Activated naive CD8-positive, alpha-beta T cell treated with anti-CD3 and anti-CD28 coated beads, Interleukin-2, amount 10 ng/mL, durations not matched to agents 7 days and 5 days (primary cell): ENCODE results near the gene GGT1. TPM values are rescaled to one million over a fixed set of nuclear protein-coding genes. Genes with fewer than 3 reads are reported as not detected.
"Not testable (repeated sequence)": the region's sequence is repeated elsewhere in the genome, so short reads cannot be mapped to it uniquely, and the experiment has no call there.

Source experiments
- ATAC-seq: fragments of 150-1000 bp; cut with Tn5 transposase; one replicate; pipeline ENCODE4 v1.10.0; 2021; ENCODE audit warnings: low read depth, moderate library complexity
- POLR2A ChIA-PET: fragments of 350-600 bp; sonication (Branson Sonifier 250); formaldehyde crosslinking; loops from one replicate; lab custom pipeline; 2021; ENCODE audit warnings: antibody characterized with exemption; lab: Charles Lee
- DNase-seq: peaks from one replicate; pipeline ENCODE4 v3.0.0; 2021
- H3K27ac Mint-ChIP-seq: one replicate; pipeline ENCODE4 v1.8.0; 2022; ENCODE audit warnings: mild to moderate bottlenecking, mixed read lengths
- H3K27me3 Mint-ChIP-seq: one replicate; pipeline ENCODE4 v1.8.0; 2022; ENCODE audit warnings: mild to moderate bottlenecking, moderate library complexity, mixed read lengths
- H3K36me3 Mint-ChIP-seq: one replicate; pipeline ENCODE4 v1.8.0; 2021; ENCODE audit warnings: mild to moderate bottlenecking, mixed read lengths
- H3K4me1 Mint-ChIP-seq: one replicate; pipeline ENCODE4 v1.8.0; 2021; ENCODE audit warnings: mixed read lengths
- H3K4me3 Mint-ChIP-seq: one replicate; pipeline ENCODE4 v1.8.0; 2022; ENCODE audit warnings: mild to moderate bottlenecking, moderate library complexity, mixed read lengths
- H3K9me3 Mint-ChIP-seq: one replicate; pipeline ENCODE4 v1.8.0; 2021; ENCODE audit warnings: mixed read lengths
- total RNA-seq, 2 experiments: library from RNA; stranded (reverse); gene quantifications; one replicate each; pipeline ENCODE4 v1.2.3, GENCODE V29; 2021

The GGT1 gene
- total RNA-seq, 2 experiments from 2014 or later, result 25.4 to 25.7 TPM

DNA sequence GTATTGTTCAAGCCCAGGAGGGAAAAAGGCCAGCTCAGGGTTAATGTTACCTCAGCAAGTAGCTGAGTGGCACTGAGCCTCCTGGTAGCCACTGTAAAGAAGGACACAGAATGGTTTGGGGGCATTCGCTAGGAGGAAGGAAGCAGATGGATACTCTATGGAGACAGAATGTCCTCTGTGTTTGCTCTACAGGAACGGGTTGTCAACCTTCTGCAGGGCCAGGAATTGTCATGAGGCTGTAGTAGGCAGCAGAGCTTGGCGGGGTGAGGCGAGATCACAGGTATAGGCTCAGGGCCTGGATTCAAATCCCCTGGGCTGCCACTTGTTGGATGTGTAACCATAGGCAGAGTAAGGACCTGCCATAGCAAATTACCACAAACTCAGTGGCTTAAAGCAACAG, 7.1 kb upstream of the GGT1 start:
- DNase-seq (peak; percentile 15), ATAC-seq (no peak)
- Mint-ChIP-seq H3K4me3 (no peak overlapping the region), H3K27me3 (peaks cover 6% of the 10 kb centered on the region), H3K36me3 (no peaks in the 10 kb centered on the region), H3K4me1 (peaks cover 10% of the 10 kb centered on the region), H3K9me3 (no peaks in the 10 kb centered on the region), H3K27ac (no peak overlapping the region)
- POLR2A ChIA-PET, result no interaction called here

DNA sequence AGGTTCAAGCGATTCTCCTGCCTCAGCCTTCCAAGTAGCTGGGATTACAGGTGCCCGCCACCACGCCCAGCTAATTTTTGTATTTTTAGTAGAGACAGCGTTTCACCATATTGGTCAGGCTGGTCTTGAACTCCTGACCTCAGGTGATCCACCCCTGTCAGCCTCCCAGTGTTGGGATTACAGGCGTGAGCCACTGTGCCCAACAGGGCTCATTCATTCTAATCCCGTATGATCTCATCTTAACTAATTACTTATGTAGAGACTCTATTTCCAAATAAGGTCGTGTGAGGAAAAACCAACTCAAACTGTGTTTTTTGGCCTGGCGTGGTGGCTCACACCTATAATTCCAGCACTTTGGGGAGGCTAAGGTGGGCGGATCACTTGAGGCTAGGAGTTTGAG, 5.9 kb upstream of the GGT1 start:
- ATAC-seq, result not testable (repeated sequence)
- H3K4me1 Mint-ChIP-seq, result peaks cover 14% of the 10 kb centered on the region

DNA sequence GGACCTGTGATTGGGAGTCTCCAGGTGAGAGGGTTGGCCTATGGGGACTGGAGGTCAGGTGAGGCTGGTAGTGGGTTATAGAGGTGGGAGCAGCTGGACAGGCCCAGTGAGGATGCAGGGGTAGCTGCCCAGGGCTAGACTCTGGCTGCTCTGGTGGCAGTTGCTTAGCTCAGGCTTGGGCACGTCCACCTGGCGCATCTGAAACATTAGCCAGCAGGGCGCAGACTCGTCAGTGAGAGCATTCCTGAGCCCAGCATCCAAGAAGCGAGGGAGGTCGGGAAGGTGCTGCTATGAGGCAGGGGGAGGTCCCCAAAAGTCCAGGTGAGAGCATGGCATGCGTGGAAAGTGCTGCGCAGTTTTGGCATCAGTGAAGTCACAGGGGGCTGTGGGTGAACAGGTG, 3.5 kb upstream of the GGT1 start:
- Mint-ChIP-seq H3K9me3 (no peaks in the 10 kb centered on the region), H3K27ac (no peak overlapping the region), H3K4me3 (no peak overlapping the region), H3K27me3 (no peaks in the 10 kb centered on the region), H3K36me3 (no peaks in the 10 kb centered on the region), H3K4me1 (peaks cover 21% of the 10 kb centered on the region)
- POLR2A ChIA-PET, result no interaction called here
- DNase-seq (peak; percentile 22), ATAC-seq (no peak)

More for the DNA sequence above, 5.9 kb upstream of the GGT1 start:
- DNase-seq, H3K9me3 Mint-ChIP-seq, H3K27me3 Mint-ChIP-seq, H3K4me3 Mint-ChIP-seq, H3K27ac Mint-ChIP-seq, H3K36me3 Mint-ChIP-seq: not testable (repeated sequence)
- POLR2A ChIA-PET, result interaction anchor here (0.7 kb wide), 1 partner anchor 436 kb away, joined by 3 read pairs; no protein-coding TSS in a partner anchor

DNA sequence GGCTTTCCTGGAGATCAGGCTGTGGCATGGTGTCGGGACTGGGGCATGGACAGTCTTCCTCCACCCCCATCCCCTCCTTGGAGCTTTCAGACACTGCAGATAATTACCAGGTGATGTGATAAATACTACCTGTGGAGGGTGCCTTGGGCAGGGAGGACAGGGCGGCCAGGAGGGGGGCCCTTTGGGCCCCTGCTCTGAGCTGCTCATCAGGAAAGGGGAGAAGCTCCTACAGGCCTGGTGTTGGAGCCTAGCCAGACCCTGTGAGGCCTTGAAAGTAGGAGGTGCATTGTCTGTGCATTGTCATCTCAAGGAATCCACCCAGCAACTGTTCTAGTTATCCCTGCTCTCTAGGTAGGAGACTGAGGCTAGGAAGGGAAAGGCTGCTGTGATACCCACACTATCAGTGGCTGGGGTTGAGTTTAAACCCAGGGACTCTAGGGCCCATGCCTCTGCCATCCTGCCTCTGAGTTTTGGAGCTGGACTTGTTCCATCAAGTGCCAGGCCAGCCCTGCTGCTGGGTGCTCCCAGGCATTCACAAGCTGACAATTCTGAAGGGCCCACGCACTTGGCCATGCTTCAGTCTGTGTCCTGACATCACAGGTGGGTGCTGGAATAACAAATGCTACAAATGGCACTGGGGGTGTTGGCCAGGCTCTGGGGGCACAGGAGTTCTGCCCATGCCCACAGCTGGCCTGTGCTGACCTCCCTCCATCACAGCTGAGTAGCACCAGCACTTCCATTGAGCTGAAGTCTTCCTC, 2.9 kb upstream of the GGT1 start:
- DNase-seq, ATAC-seq, H3K27ac Mint-ChIP-seq, H3K36me3 Mint-ChIP-seq, H3K4me3 Mint-ChIP-seq, H3K27me3 Mint-ChIP-seq, POLR2A ChIA-PET, H3K9me3 Mint-ChIP-seq: not testable (repeated sequence)
- peaks cover 23% of the 10 kb centered on the region for H3K4me1 Mint-ChIP-seq

DNA sequence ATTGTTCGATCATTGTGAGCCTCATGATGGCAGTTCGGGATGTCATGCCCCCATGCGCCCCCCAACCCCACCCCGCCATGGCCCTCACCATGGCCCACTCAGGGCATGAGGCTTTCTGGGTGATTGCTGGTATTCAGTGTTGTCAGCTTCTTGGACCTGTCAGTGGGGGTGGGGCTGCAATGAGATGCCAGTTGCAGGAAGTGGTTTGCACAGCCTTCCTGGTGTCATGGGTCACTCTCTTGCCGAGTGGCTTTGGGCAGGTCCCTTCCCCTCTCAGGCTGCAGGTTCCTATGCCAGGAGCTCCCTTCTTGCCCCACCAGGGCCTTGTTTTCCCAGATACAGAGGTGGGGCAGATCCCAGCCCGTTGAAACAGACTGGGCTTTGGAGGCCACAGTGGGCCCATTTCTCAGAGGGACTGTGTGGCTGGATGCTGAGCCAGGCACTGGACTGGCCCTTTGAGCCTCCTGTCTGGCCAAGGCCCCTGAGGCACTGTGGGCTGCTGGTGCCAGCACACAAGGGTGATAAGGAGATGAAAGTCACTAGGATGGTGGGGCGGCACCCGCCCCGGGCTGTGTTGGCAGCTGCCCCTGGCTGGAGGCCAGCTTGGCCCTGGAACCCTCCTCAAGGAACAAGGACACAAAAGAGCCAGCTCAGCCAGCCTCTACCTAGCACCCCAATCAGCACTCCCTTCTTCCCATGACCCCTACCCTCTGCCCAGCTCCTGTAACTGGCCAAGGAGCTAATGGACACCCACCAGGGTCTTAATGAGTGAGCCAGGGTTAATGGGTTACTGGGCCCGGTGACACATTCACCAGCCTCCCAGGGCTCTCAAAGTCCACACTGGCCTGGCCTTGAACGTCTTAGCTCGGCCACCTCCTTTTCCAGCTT, 1.5 kb upstream of the GGT1 start:
- no peaks in the 10 kb centered on the region for H3K27me3 Mint-ChIP-seq
- no peaks in the 10 kb centered on the region for H3K36me3 Mint-ChIP-seq
- peak overlapping the region; percentile 30 for H3K4me3 Mint-ChIP-seq
- POLR2A ChIA-PET, result no interaction called here
- no peaks in the 10 kb centered on the region for H3K9me3 Mint-ChIP-seq
- DNase-seq, result no peak
- ATAC-seq, result no peak
- peaks cover 26% of the 10 kb centered on the region for H3K4me1 Mint-ChIP-seq
- peak overlapping the region; percentile 81 for H3K27ac Mint-ChIP-seq

DNA sequence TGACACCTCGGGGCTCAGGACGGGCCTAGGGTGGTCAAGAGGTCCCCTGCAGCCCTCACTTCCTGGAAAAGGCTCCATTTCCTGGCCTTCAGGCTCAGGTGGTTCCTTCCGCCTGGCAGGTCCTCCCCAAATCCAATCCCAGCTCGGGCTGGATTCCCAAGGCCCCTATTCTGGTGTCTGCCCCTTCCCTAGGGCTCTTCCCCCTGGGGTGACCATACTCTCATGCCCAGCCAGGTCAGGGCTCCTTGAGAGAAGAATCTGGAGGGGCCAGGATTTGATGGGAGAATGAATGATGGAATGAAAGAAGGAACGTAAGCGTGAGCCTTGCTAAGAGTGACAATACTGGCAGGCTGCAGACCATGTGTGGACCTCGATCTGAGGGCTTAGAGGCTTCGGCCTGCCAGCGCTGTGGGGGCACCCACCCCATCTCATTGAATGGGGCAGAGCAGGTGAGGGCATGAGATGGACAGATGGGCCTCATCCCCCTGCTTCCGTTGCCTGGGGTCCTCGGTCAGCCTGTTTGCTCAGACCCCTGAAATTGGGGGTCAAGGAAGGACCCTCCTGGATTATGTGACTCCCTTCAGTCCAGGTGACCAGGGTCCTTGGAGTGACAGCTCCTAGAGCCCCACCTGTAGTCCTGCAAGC, 766 bp upstream of the GGT1 start:
- Mint-ChIP-seq H3K4me3 (peak overlapping the region; percentile 28), H3K4me1 (peaks cover 25% of the 10 kb centered on the region)
- H3K27me3 Mint-ChIP-seq, H3K27ac Mint-ChIP-seq, POLR2A ChIA-PET, H3K9me3 Mint-ChIP-seq, H3K36me3 Mint-ChIP-seq, DNase-seq, ATAC-seq: not testable (repeated sequence)

DNA sequence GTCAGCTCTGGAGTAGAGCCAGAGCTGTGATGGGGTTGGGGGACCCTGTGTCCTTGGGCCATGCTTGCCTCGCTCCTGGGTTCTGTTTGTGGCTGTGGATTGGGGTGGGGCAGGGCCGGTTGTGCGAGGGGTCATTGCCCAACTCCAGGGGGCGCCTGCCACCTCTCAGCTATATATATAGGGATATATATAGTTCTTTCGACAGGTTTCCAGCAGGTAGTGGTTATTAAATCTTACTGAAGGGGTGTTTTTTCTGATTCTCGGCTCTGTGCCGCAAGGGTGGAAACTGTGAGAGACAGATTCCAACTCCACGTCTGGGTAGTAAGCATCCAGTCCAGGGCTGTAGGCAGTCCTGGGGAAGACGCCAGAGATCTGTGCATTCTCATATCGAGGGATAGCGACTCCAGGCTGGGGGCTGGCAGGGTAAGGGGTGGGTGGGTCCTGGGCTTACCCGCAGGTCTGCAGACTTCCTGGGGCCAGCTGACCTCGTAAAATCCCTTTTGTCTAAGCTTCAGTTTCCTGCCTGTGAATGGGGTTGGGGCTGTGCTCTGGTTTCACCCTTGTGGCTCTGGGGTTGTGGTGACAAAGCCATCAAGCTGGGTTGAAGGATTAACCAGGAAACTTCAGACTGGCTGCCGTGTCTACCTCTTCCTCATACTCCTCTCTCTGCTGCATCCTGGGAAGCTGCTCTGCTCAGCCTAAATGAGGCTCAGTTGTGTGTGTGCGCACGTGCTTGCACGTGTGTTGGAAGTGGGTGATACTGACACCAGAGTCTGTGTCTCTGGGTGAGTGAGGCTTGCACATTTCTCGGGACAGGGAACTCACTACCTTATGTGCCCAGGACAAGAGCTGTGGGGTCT, 1.0 kb downstream of the GGT1 start:
- POLR2A ChIA-PET, result interaction anchor here (1.0 kb wide), 1 partner anchor 462 kb away, joined by 3 read pairs; no protein-coding TSS in a partner anchor
- Mint-ChIP-seq H3K4me3 (peak overlapping the region; percentile 67), H3K4me1 (peaks cover 26% of the 10 kb centered on the region), H3K27ac (peak overlapping the region; percentile 89)
- DNase-seq, result peak; percentile 60
- ATAC-seq, result peak; percentile 57
- not testable (repeated sequence) for H3K27me3 Mint-ChIP-seq, H3K36me3 Mint-ChIP-seq, H3K9me3 Mint-ChIP-seq

DNA sequence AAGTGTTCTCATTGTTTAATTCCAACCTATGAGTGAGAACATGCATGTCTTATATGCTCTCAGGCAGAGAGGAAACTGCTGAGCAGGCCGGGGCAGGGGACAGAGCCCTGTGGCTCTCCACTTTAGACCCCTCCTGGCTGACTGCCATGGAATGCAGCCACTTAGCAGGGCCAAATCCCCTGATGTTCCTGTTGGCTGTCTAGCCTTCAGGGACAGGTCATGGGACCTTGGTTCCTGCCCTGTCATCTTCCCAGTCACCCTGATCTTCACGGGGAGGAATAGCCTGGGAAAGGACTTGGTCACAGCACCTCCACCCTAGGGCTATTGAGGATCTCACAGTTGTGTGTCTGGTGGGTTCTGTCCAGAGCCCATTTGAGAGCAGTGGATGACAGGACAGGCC, 3.3 kb downstream of the GGT1 start:
- H3K36me3 Mint-ChIP-seq, H3K4me3 Mint-ChIP-seq, DNase-seq, H3K9me3 Mint-ChIP-seq, POLR2A ChIA-PET, H3K27me3 Mint-ChIP-seq, ATAC-seq: not testable (repeated sequence)
- Mint-ChIP-seq H3K4me1 (peaks cover 27% of the 10 kb centered on the region), H3K27ac (peak overlapping the region; percentile 38)

DNA sequence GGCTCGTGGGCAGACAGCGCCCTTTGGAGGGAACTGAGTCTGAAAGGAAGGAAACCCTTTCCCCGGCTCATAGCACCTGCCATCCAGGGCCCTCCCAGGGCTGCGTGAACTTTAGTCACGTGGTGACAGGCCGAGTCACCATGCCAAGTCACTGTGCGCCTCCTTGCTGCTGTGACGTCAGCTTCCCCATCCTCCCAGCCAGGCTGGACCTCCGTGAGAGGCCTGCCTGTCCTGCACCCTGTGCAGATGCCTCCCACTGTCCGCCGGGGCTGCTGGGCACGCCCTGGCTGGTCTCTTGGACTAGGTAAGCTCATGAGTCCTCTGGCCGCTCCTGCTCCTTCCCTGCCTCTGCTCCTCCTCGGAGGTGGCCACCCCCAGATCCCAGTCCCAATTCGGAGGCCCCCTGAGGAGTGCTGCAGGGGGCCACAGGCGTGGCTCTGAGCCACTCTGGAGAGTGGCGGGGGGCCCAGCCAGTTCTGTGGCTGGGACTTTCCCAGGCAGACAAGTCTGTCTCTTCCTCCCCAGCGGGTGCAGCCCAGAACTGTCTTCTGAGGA, 4.5 kb downstream of the GGT1 start:
- H3K27me3 Mint-ChIP-seq, H3K9me3 Mint-ChIP-seq, POLR2A ChIA-PET, H3K36me3 Mint-ChIP-seq: not testable (repeated sequence)
- Mint-ChIP-seq H3K27ac (peak overlapping the region; percentile 97), H3K4me1 (peaks cover 25% of the 10 kb centered on the region), H3K4me3 (peak overlapping the region; percentile 94)
- DNase-seq, result peak; percentile 57
- ATAC-seq, result peak; percentile 51

DNA sequence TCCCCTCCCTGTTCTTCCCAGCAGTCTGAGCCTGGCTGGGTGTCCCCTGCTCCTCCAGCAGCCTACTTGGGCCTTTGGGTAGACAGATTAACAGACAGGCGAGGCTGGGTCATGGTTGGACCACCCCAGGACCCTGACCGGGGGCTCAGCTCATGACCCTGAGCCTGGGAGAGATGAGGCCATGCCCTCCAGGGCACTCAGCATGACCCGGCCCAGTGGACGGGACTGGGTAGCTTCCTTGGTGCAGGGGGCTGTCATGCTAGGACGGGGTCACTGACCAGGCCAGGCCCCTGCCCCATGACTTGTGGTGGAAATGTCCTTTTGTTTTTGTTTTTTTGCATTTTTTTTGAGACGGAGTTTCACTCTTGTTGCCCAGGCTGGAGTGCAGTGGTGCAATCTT, 5.3 kb downstream of the GGT1 start:
- H3K9me3 Mint-ChIP-seq, ATAC-seq, POLR2A ChIA-PET, H3K27me3 Mint-ChIP-seq, DNase-seq, H3K36me3 Mint-ChIP-seq: not testable (repeated sequence)
- Mint-ChIP-seq H3K4me3 (peak overlapping the region; percentile 94), H3K27ac (peak overlapping the region; percentile 97), H3K4me1 (peaks cover 21% of the 10 kb centered on the region)

DNA sequence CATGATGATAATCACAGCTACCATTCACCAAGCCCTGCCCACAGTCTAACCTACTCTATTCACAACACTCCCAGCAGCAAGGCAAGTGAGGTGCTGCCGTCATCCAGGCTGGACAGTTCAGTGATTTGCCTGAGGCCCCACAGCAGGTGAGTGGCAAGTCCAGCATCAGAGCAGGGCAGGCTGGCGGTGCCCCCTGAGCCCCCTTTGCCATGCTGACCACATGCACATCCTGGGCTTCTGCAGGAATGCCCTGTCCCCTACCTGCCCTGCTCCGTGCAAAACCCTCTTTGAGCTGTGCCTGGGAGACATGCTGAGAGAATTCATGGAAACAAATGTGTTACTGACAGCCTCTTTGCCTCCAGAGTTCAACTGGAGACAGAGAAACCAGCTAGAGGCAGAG, 6.9 kb downstream of the GGT1 start:
- H3K9me3 Mint-ChIP-seq, ATAC-seq, H3K27me3 Mint-ChIP-seq, POLR2A ChIA-PET, DNase-seq, H3K36me3 Mint-ChIP-seq, H3K4me3 Mint-ChIP-seq, H3K27ac Mint-ChIP-seq: not testable (repeated sequence)
- peaks cover 11% of the 10 kb centered on the region for H3K4me1 Mint-ChIP-seq

DNA sequence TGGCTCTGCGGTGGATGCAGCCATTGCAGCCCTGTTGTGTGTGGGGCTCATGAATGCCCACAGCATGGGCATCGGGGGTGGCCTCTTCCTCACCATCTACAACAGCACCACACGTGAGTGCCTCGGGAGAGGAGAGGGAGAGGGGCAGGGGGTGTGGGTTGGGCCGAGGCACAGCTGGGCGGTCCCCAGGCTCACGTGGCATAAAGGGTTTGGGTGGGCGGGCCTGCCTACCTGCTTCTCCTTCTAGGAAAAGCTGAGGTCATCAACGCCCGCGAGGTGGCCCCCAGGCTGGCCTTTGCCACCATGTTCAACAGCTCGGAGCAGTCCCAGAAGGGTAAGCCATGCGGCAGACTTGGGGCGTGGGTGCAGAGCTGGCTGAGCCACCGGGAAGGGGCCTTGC, 11.8 kb downstream of the GGT1 start:
- H3K27ac Mint-ChIP-seq, DNase-seq, H3K27me3 Mint-ChIP-seq, H3K9me3 Mint-ChIP-seq, POLR2A ChIA-PET, H3K4me1 Mint-ChIP-seq, ATAC-seq, H3K4me3 Mint-ChIP-seq, H3K36me3 Mint-ChIP-seq: not testable (repeated sequence)
